Neural progenitor cell (in vitro differentiated cells): ENCODE measurements around the gene NPHP4. TPM values are rescaled to one million over a fixed set of nuclear protein-coding genes. Genes with fewer than 3 reads are reported as not detected.

ENCODE experiments used
- DNase-seq: peaks from one replicate; pipeline ENCODE4 v3.0.0-alpha.2; 2016; ENCODE audit warnings: low spot score
- H2AFZ ChIP-seq: fragments of 200-600 bp; sonication (generic); replicated peaks from 2 replicates; pipeline ENCODE4 v1.6.1; 2016; ENCODE audit warnings: antibody characterized with exemption
- H3F3A ChIP-seq: fragments of 200-600 bp; sonication (generic); 2 replicates; pipeline ENCODE4 v1.6.1; 2016; ENCODE audit warnings: antibody characterized with exemption, low read depth
- H3K27ac ChIP-seq: fragments of 200-600 bp; sonication (generic); 2 replicates; pipeline ENCODE4 v1.5.1; 2016; ENCODE audit warnings: mild to moderate bottlenecking
- H3K27me3 ChIP-seq: fragments of 200-600 bp; sonication (generic); 2 replicates; pipeline ENCODE4 v1.6.1; 2016; ENCODE audit warnings: mild to moderate bottlenecking, moderate library complexity
- H3K36me3 ChIP-seq: fragments of 200-600 bp; sonication (generic); 2 replicates; pipeline ENCODE4 v1.5.1; 2016
- H3K4me1 ChIP-seq: fragments of 200-600 bp; sonication (generic); 2 replicates; pipeline ENCODE4 v1.6.1; 2016; ENCODE audit warnings: mixed run types
- H3K4me2 ChIP-seq: fragments of 200-600 bp; sonication (generic); 2 replicates; pipeline ENCODE4 v1.6.1; 2016
- H3K4me3 ChIP-seq: fragments of 200-600 bp; sonication (generic); 2 replicates; pipeline ENCODE4 v1.5.1; 2016
- H3K79me2 ChIP-seq: fragments of 200-600 bp; sonication (generic); 2 replicates; pipeline ENCODE4 v1.6.1; 2016; ENCODE audit warnings: low read depth
- H3K9ac ChIP-seq: fragments of 200-600 bp; sonication (generic); 2 replicates; pipeline ENCODE4 v1.6.1; 2016
- H3K9me3 ChIP-seq: fragments of 200-600 bp; sonication (generic); 2 replicates; pipeline ENCODE4 v1.5.1; 2016; ENCODE audit warnings: low read depth
- H4K20me1 ChIP-seq: fragments of 200-600 bp; sonication (generic); 2 replicates; pipeline ENCODE4 v1.6.1; 2016; ENCODE audit warnings: low read depth
- H3K27ac Mint-ChIP-seq: 3 replicates; pipeline ENCODE4 v1.8.0; 2021; ENCODE audit warnings: mixed read lengths
- H3K27me3 Mint-ChIP-seq: 2 replicates; pipeline ENCODE4 v1.8.0; 2022; ENCODE audit warnings: low read depth, mild to moderate bottlenecking, inconsistent platforms, moderate library complexity, mixed read lengths; ENCODE audit not compliant: insufficient read depth
- H3K36me3 Mint-ChIP-seq: 3 replicates; pipeline ENCODE4 v1.8.0; 2021; ENCODE audit warnings: mixed read lengths
- H3K4me1 Mint-ChIP-seq: 3 replicates; pipeline ENCODE4 v1.8.0; 2021; ENCODE audit warnings: mixed read lengths
- H3K4me3 Mint-ChIP-seq: 3 replicates; pipeline ENCODE4 v1.8.0; 2021; ENCODE audit warnings: mild to moderate bottlenecking, moderate library complexity, mixed read lengths
- H3K9me3 Mint-ChIP-seq: 3 replicates; pipeline ENCODE4 v1.8.0; 2020; ENCODE audit warnings: mixed read lengths
- CTCF ChIP-seq: fragments of 200-600 bp; sonication (generic); IDR thresholded peaks from 2 replicates; pipeline ENCODE4 v1.5.1; 2017; ENCODE audit warnings: antibody characterized with exemption, mild to moderate bottlenecking
- EZH2 ChIP-seq: fragments of 200-600 bp; sonication (generic); IDR thresholded peaks from 2 replicates; pipeline ENCODE4 v1.6.1; 2017; ENCODE audit warnings: antibody characterized with exemption, mild to moderate bottlenecking, moderate library complexity
- EZH2phosphoT487 ChIP-seq: fragments of 200-600 bp; sonication (generic); IDR thresholded peaks from 2 replicates; pipeline ENCODE4 v1.6.1; 2017; ENCODE audit warnings: antibody characterized with exemption
- total RNA-seq: library from RNA; depleted of rRNA; stranded (reverse); fragments of >200 nt; gene quantifications from 2 replicates; pipeline ENCODE4 v1.2.3, GENCODE V29; 2015; ENCODE audit warnings: low replicate concordance

NPHP4 gene
- total RNA-seq, 1 donor from 2014 or later, result 8.9 TPM

GRCh38 chr1:5976726-5977493 is 15.3 kb downstream of the NPHP4 start:
- H3K4me3 ChIP-seq, result no peak overlapping the region
- H3K4me2 ChIP-seq, result no peak overlapping the region
- no peak overlapping the region for H3K27ac ChIP-seq
- H3F3A ChIP-seq, result no peaks in the 10 kb centered on the region
- H3K4me1 Mint-ChIP-seq, result peaks cover 16% of the 10 kb centered on the region
- no peaks in the 10 kb centered on the region for H3K36me3 ChIP-seq
- H3K36me3 Mint-ChIP-seq, result peaks cover 16% of the 10 kb centered on the region
- H3K4me1 ChIP-seq, result peaks cover 9% of the 10 kb centered on the region
- TF ChIP-seq EZH2, result no peak
- no peak for TF ChIP-seq EZH2phosphoT487
- no peak for TF ChIP-seq CTCF
- DNase-seq, result no peak
- H3K9me3 ChIP-seq, result no peaks in the 10 kb centered on the region
- no peak overlapping the region for H2AFZ ChIP-seq
- no peaks in the 10 kb centered on the region for H3K27me3 ChIP-seq
- H4K20me1 ChIP-seq, result no peaks in the 10 kb centered on the region
- peaks cover 3% of the 10 kb centered on the region for H3K9me3 Mint-ChIP-seq
- H3K27me3 Mint-ChIP-seq, result peaks cover 8% of the 10 kb centered on the region
- peak overlapping the region; percentile 76 for H3K27ac Mint-ChIP-seq
- no peak overlapping the region for H3K4me3 Mint-ChIP-seq
- H3K79me2 ChIP-seq, result no peaks in the 10 kb centered on the region
- H3K9ac ChIP-seq, result no peak overlapping the region

- Histone ChIP-seq H4K20me1 (peaks cover 1% of the 10 kb centered on the region), H3K27ac (no peak overlapping the region), H3K79me2 (no peaks in the 10 kb centered on the region), H3K4me2 (no peak overlapping the region), H3K9ac (no peak overlapping the region), H3F3A (no peaks in the 10 kb centered on the region), H3K4me3 (no peak overlapping the region), H3K9me3 (no peaks in the 10 kb centered on the region), H3K36me3 (no peaks in the 10 kb centered on the region), H2AFZ (no peak overlapping the region), H3K27me3 (no peaks in the 10 kb centered on the region), H3K4me1 (peaks cover 8% of the 10 kb centered on the region)
- H3K4me1 Mint-ChIP-seq, result peaks cover 18% of the 10 kb centered on the region
- no peak overlapping the region for H3K4me3 Mint-ChIP-seq
- H3K27me3 Mint-ChIP-seq, result peaks cover 8% of the 10 kb centered on the region
- DNase-seq, result no peak
- TF ChIP-seq CTCF (no peak), EZH2 (no peak), EZH2phosphoT487 (no peak)
- H3K9me3 Mint-ChIP-seq, result peaks cover 3% of the 10 kb centered on the region
- H3K27ac Mint-ChIP-seq, result no peak overlapping the region
- peaks cover 17% of the 10 kb centered on the region for H3K36me3 Mint-ChIP-seq
These were observed 16.0 kb downstream of the NPHP4 start for GRCh38 chr1:5976231-5976630.

- TF ChIP-seq CTCF (peak; percentile 70), EZH2 (no peak), EZH2phosphoT487 (no peak)
- H3K36me3 Mint-ChIP-seq, result peaks cover 21% of the 10 kb centered on the region
- H3K4me3 Mint-ChIP-seq, result no peak overlapping the region
- Histone ChIP-seq H3K9me3 (no peaks in the 10 kb centered on the region), H3K9ac (no peak overlapping the region), H3K4me2 (no peak overlapping the region), H3F3A (no peaks in the 10 kb centered on the region), H3K4me1 (no peaks in the 10 kb centered on the region), H3K27me3 (no peaks in the 10 kb centered on the region), H4K20me1 (peaks cover 6% of the 10 kb centered on the region), H3K27ac (no peak overlapping the region), H3K79me2 (no peaks in the 10 kb centered on the region), H3K4me3 (no peak overlapping the region), H2AFZ (no peak overlapping the region), H3K36me3 (no peaks in the 10 kb centered on the region)
- peaks cover 8% of the 10 kb centered on the region for H3K27me3 Mint-ChIP-seq
- H3K27ac Mint-ChIP-seq, result no peak overlapping the region
- peak; percentile 67 for DNase-seq
- peaks cover 3% of the 10 kb centered on the region for H3K9me3 Mint-ChIP-seq
- peaks cover 8% of the 10 kb centered on the region for H3K4me1 Mint-ChIP-seq
These were observed 16.9 kb downstream of the NPHP4 start for GRCh38 chr1:5975133-5975880.
